Activated CD4-positive, alpha-beta T cell treated with anti-CD3 and anti-CD28 coated beads for 48 hours (primary cell): Measurements from ENCODE around the gene KPNA4.
A peak's percentile ranks its signal among the peaks of the same experiment; 100 is the strongest.
"Not testable (repeated sequence)": the region's sequence is repeated elsewhere in the genome, so short reads cannot be mapped to it uniquely, and the experiment has no call there.

Experiments used
- DNase-seq: peaks from one replicate; pipeline ENCODE4 v3.0.0-alpha.2; 2020

KPNA4 gene

DNA sequence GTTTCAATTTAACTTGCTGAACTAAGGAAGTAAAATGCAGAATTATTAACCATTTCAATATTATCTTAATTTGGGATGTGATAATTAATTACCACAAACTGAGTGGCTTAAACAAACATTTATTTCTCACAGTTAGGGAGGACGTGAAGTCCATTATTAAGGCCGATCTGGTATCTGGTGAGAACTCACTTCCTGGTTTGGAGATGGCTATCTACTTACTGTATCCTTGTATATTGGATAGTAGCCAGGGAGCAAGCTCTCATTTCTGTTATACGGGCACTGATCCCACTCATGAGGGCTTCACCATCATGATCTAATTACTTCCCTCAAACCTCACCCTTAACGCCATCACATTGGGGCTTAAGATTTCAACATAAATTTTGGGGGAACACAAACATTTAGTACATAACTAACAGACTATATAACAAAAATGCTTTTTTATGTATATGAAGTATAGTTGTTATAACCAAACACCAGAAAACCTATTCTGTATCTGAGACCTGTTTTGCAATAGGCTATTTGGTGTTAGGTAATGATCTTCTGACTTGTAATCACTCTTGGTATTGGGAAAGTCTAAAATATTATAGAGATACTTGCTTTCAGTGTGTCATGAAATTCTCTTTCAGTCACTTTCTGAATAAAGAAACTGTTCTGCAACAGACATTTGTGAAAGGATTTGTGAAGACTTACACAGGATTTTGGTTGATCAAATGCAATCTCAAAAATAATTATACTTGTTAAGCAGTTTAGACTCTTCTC lies 4.7 kb upstream of the KPNA4 start:
- DNase-seq = no peak

GRCh38 chr3:160568989-160569388 lies 3.6 kb upstream of the KPNA4 start:
- no peak for DNase-seq

- no peak for DNase-seq
These were observed 2.4 kb upstream of the KPNA4 start for GRCh38 chr3:160567774-160568173.

- no peak for DNase-seq
These were observed 1.1 kb upstream of the KPNA4 start for GRCh38 chr3:160566499-160566898.

DNA sequence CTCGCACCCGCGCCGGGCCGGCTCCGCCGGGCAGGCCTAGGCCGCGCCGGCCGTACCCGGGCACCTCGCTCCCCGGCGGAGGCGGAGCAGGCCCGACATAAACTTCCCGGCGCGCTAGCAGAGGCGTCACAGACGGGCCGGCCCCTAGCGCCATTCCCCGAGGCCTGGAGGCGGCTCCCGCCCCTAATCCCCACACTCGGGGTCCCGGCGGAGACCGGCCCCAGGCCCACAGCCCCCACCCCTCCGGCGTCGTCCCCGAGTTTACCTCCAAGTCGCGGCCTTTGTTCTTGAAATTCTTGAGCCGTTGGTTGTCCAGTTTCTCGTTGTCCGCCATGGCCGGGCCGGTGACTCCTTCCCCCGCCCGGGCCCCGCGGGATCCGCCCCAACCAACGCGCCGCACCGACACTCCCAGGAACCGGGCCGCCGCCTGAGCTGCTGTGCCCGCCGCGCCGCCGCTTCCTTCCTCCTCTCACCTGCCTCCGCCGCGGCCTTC lies 376 bp downstream of the KPNA4 start:
- peak; percentile 69 for DNase-seq

DNA sequence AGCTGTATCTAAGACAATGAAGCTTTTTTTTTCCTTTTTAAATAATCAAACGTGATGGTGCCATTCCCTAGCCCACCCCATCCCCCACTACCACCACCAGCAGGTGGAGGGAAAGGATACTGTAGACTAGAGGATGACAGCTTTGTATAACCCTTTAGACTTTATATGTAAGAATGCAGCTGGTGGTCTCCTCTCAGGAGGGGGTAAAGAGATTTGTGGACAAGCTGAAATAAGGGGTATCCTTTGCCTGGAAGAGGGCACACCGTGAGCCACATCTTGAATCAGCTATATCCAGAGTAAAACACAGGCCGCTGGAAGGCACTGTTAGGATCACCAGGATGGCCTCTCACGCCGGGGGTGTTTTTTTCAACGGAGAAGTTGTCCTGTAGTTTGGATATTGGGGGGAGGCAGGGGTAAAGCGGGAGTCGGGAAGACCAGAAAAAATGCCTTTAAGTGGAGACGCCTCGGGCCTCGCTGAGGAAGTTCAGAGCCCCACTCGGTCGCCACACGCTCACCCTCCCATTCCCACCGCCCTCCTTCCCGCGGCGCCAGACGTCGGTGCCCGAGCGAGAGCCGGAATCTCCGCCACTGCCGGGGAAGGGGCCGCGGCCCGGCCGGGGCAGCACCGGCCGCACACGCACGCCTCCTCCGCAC lies 986 bp downstream of the KPNA4 start:
- no peak for DNase-seq

- DNase-seq = no peak
These were observed 2.4 kb downstream of the KPNA4 start for GRCh38 chr3:160562952-160563351.

DNA sequence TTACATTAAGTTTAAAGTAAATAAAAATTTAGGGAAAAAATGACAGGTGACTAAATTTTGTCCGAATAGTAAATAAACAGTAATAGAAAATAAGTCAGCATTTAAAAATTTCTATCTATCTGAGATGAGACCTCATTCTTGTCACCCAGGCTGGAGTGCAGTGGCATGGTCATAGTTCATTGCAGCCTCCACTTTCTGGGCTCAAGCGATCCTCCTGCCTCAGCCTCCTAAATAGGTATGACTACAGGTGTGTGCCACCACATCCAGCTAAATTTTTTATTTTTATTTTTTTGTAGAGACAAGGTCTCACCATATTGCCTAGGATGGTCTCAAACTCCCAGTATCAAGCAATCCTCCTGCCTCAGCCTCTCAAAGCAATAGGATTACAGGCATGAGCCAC lies 7.8 kb downstream of the KPNA4 start:
- DNase-seq = no peak

DNA sequence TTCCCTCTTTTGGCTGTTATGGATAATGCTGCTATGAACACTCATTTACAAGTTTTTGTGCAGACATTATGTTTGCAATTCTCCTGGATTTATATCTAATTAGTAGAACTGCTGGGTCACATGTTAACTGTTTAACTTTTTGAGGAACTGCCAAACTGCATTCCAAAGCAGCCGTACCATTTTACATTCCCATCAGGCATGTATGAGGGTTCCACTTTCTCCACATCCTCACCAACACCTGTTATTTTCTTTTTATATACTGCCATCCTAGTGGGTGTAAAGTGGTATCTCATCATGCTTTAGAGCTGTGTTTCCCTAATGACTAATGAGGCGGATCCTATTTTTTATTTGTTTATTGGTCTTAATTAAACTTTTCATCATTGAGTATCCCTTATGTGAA lies 9.2 kb downstream of the KPNA4 start:
- no peak for DNase-seq

GRCh38 chr3:160554980-160555379 lies 10.4 kb downstream of the KPNA4 start:
- no peak for DNase-seq

GRCh38 chr3:160553827-160554226 lies 11.5 kb downstream of the KPNA4 start:
- no peak for DNase-seq

DNA sequence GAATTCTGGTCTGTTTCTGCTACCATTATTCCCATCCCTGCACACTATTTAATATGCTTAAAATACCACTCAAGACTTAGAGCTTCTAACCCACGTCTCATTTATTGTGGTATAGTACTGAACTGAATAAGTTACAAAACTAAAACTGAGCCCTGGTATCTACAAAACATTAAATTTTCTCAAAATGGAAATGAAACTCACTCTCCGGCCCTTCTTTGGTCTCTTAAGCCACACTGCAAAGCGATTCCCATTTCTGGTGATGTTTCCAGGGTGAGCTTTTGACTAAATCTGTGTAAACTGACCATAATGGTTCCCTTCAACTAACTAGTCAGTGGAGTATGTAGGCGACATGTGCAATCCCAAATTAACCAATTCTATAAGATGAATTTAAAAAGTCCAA lies 18.6 kb downstream of the KPNA4 start:
- no peak for DNase-seq

DNA sequence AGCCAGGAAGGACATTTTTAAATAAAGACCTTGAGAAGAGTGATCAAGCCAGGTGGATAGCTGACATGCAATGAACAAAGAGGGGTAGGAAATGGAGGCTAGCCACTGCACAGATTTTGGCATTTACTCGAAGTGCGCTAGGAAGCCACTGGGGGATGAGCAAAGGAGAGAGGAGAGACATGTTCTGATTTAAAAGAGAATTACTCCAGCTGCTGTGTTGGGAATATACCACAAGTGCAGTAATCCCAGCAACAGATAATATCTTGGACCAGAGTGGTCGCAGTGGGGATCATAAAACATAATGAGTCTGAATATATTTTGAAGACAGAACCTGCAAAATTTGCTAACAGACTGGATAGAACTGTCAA lies 19.9 kb downstream of the KPNA4 start:
- DNase-seq = no peak

GRCh38 chr3:160544844-160545503 lies 20.4 kb downstream of the KPNA4 start:
- DNase-seq = no peak

- no peak for DNase-seq
These were observed 24.8 kb downstream of the KPNA4 start for GRCh38 chr3:160540551-160540950.

DNA sequence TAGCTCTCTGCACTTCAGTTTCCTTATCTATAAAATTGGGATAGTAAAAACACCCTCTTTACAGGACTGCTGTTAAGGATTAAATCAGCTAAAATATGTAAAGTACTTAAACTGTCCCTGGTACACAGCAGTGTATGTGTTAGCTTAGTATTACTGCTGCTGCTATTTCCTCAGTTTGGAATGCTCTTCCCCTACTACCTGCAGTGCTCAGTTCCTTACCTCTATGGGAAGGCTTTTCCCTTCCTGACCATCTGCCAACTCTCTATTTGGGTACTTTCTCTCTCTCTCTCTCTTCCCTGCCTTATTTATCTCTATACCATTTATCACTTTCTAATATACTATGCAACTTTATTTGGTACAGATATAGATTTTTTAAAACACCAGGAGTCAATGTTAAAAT lies 26.5 kb downstream of the KPNA4 start:
- DNase-seq = no peak

GRCh38 chr3:160537729-160538128 lies 27.6 kb downstream of the KPNA4 start:
- DNase-seq = no peak

DNA sequence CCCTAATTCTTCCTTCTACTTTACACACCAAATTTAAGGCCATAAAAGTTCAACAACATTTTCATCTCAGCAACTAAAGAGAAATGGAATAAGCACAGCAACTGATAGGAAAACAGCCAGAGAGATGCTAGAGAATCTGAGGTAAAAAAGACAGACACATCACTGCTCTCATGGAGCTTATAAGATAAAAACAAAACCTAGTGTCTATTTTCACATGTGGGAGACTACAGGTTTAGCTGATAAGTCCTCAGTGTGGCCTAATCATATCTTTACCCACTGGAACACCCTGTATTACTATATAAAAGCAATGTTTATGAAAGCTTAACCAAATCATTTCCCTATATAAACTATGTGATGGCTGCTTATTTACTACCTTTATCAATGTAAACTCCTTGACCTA lies 33.0 kb downstream of the KPNA4 start:
- DNase-seq = no peak

- DNase-seq = no peak
These were observed 34.1 kb downstream of the KPNA4 start for GRCh38 chr3:160531311-160531710.

DNA sequence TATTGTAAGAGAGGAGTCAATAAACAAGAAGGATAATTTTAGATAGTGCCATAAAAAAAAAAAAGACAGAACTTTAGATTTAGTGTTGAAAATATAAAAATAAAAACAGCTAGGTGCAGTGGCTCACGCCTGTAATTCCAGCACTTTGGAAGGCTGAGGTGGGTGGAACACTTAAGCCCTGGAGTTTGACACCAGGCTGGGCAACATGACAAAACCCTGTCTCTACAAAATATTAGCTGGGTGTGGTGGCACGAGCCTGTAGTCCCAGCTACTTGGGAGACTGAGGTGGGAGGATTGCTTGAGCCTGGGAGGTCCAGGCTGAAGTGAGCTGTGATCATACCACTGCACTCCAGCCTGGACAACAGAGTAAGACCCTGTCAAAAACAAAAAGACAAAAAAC lies 49.0 kb downstream of the KPNA4 start:
- DNase-seq = not testable (repeated sequence)

DNA sequence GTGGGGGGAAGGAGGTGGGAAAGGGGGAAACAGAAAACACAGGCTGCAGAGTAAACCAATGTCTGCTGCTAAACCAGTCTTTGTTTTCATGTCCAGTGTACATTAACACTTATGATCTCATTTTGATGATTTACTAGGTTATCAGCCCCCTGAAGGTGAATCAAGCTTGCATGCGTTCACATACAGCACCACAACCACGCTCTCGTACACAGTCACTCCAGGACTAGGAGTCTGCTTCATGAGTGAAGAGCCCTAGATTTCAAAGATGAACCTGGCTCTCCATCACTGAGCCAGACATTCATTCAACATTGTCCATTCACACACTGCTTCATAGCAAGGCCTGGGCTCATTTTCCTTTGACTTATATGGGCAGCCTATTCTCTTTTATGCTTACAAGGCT lies 64.0 kb downstream of the KPNA4 start:
- no peak for DNase-seq

DNA sequence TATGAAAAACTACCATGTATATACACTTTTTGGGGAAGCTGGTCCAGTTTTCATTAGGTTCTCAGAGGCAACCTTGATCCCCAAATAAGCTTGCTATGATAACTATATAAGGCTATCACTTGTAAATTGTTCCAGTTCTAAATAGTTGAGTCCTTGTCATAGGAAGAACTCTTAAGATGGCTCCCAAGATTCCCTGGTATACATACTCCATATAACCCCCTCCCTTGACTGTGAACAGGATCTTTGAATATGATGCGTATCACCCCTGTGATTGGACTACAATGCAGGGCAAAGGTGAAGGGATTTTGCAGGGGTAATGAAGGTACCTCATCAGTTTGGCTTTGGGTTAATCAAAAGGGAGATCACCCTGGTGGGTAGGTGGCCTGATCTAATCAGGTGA lies 67.2 kb downstream of the KPNA4 start:
- no peak for DNase-seq

DNA sequence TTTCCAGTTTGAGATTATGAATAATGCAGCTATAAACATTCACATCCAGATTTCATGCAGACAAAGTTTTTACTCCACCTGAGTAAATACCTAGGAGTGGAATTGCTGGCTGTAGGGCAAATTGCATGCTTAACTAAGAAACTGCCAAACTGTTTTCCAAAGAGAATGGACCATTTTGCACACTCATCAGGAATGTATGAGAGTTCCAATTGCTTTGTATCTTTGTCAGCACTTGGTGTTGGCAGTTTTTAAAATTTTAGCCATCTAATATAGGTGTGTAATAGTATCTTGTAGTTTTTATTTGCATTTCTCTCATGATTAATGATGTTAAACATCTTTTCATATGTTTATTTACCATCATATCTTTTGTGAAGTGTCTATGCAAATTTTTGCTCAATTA lies 75.2 kb downstream of the KPNA4 start:
- DNase-seq = no peak

- DNase-seq = no peak
These were observed 78.9 kb downstream of the KPNA4 start for GRCh38 chr3:160486459-160486869.
